Activated T-cell treated with anti-CD3 and anti-CD28 coated beads for 48 hours (primary cell): ENCODE data around the gene PRKAG2.

Experiments used
- DNase-seq: peaks from one replicate; pipeline ENCODE4 v3.0.0-alpha.2; 2020; ENCODE audit warnings: low read depth

The PRKAG2 gene

GRCh38 chr7:151900591-151900985 lies 23.7 kb upstream of the PRKAG2 start:
- DNase-seq: no peak

- DNase-seq: no peak
These were observed 22.8 kb upstream of the PRKAG2 start for GRCh38 chr7:151899513-151900360.

- DNase-seq: no peak
These were observed 21.2 kb upstream of the PRKAG2 start for GRCh38 chr7:151897951-151898686.

- DNase-seq: no peak
These were observed 20.3 kb upstream of the PRKAG2 start for GRCh38 chr7:151897161-151897731.

- DNase-seq: no peak
These were observed 19.6 kb upstream of the PRKAG2 start for GRCh38 chr7:151896486-151896885.

- no peak for DNase-seq
These were observed 19.2 kb upstream of the PRKAG2 start for GRCh38 chr7:151896086-151896485.

- no peak for DNase-seq
These were observed 18.7 kb upstream of the PRKAG2 start for GRCh38 chr7:151895631-151896031.

GRCh38 chr7:151895008-151895630 lies 18.2 kb upstream of the PRKAG2 start:
- DNase-seq: no peak

- no peak for DNase-seq
These were observed 17.4 kb upstream of the PRKAG2 start for GRCh38 chr7:151894111-151895007.

- DNase-seq: no peak
These were observed 16.5 kb upstream of the PRKAG2 start for GRCh38 chr7:151893405-151893923.

GRCh38 chr7:151891753-151892152 lies 14.8 kb upstream of the PRKAG2 start:
- no peak for DNase-seq

- no peak for DNase-seq
These were observed 14.3 kb upstream of the PRKAG2 start for GRCh38 chr7:151891182-151891581.

GRCh38 chr7:151890355-151891004 lies 13.6 kb upstream of the PRKAG2 start:
- no peak for DNase-seq

GRCh38 chr7:151889406-151890354 lies 12.8 kb upstream of the PRKAG2 start:
- no peak for DNase-seq

- DNase-seq: no peak
These were observed 11.5 kb upstream of the PRKAG2 start for GRCh38 chr7:151888079-151889067.

GRCh38 chr7:151886783-151887182 lies 9.9 kb upstream of the PRKAG2 start:
- no peak for DNase-seq

GRCh38 chr7:151885202-151885580 lies 8.3 kb upstream of the PRKAG2 start:
- DNase-seq: no peak
